Measurements from ENCODE around the gene ZNF441.

- TF ChIP-seq ATF2 (IDR thresholded peaks at IDR 0.05; ENCODE audit: low read length), result no peak
- TF ChIP-seq CTCF (IDR thresholded peaks at IDR 0.05 in 2 of 3, conservative IDR thresholded peaks at IDR 0.05 in 1 of 3; ENCODE audit: control insufficient read depth in 2 of 3, extremely low read depth in 1 of 3, insufficient read depth in 1 of 3, low read depth in 3 of 3, low read length in 3 of 3), result no peak
- no peak for TF ChIP-seq TCF3 (IDR thresholded peaks at IDR 0.05; ENCODE audit: borderline replicate concordance, insufficient read depth, low read depth, low read length)
- TF ChIP-seq POLR2A (IDR thresholded peaks at IDR 0.05; ENCODE audit: low read depth, low read length), result no peak
- TF ChIP-seq CBX3 (IDR thresholded peaks at IDR 0.05; ENCODE audit: borderline replicate concordance, low read depth), result no peak
- no peak for TF ChIP-seq ZNF274 (IDR thresholded peaks at IDR 0.05; ENCODE audit: insufficient read depth, insufficient read length)
- no peak for TF ChIP-seq ZNF217 (IDR thresholded peaks at IDR 0.05)
- TF ChIP-seq ZNF207 (IDR thresholded peaks at IDR 0.05; ENCODE audit: borderline replicate concordance), result no peak
These were observed 7.0 kb upstream of the ZNF441 start for GRCh38 chr19:11759805-11760204.
